ENCODE data around the gene ASIC2. TPM values are rescaled to one million over a fixed set of nuclear protein-coding genes. Genes with fewer than 3 reads are reported as not detected.

ASIC2 gene
- total RNA-seq, 1 experiment from 2014 or later = 4.1 TPM

DNA sequence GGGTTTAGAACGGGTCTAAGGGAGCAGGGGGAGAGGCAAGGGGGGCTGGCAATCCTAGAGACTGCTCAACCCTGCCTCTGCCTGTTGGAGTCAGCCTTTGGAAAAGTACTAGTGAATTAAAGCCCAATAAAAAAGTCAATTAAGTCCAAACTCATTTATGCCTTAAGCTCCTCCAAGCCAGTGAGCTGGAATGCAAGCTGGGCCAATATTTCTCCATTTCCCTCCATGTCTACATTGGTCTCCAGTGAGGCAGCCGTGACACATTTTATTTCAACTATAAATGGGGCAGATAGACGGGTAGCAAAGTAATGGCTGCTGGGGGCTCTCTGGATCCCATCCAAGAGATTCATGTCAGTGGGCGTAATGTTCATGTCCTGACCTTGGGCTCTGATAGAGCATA is 157.4 kb downstream of the ASIC2 start:
- Histone ChIP-seq H3K27ac (ENCODE audit: low read length) (no peak overlapping the region), H3K4me3 (ENCODE audit: low read depth in 2 of 2, low read length in 2 of 2) (no peak overlapping the region), H3K9me3 (ENCODE audit: control insufficient read depth, insufficient read depth, low read depth, low read length) (no peaks in the 10 kb centered on the region), H3K4me1 (ENCODE audit: control insufficient read depth, insufficient read depth, low read length) (no peaks in the 10 kb centered on the region), H3K27me3 (ENCODE audit: control insufficient read depth, insufficient read depth, low read length) (no peaks in the 10 kb centered on the region), H3K36me3 (ENCODE audit: control insufficient read depth, insufficient read depth, low read length) (no peaks in the 10 kb centered on the region)
- CTCF ChIA-PET = no interaction called here
- in situ Hi-C loops (cut with HindIII; ENCODE audit: low pct_unique_long_range_greater_than_20kb, low sequenced_read_pairs) = no loop called here
- no peak for DNase-seq (ENCODE audit: low read depth, low spot score)
- intact Hi-C loops (cut with micrococcal nuclease; ENCODE audit: unreplicated experiment) = no loop called here
- no TSS peak for BruUV-seq (replicated peaks)
- TF ChIP-seq, protein P1, sequence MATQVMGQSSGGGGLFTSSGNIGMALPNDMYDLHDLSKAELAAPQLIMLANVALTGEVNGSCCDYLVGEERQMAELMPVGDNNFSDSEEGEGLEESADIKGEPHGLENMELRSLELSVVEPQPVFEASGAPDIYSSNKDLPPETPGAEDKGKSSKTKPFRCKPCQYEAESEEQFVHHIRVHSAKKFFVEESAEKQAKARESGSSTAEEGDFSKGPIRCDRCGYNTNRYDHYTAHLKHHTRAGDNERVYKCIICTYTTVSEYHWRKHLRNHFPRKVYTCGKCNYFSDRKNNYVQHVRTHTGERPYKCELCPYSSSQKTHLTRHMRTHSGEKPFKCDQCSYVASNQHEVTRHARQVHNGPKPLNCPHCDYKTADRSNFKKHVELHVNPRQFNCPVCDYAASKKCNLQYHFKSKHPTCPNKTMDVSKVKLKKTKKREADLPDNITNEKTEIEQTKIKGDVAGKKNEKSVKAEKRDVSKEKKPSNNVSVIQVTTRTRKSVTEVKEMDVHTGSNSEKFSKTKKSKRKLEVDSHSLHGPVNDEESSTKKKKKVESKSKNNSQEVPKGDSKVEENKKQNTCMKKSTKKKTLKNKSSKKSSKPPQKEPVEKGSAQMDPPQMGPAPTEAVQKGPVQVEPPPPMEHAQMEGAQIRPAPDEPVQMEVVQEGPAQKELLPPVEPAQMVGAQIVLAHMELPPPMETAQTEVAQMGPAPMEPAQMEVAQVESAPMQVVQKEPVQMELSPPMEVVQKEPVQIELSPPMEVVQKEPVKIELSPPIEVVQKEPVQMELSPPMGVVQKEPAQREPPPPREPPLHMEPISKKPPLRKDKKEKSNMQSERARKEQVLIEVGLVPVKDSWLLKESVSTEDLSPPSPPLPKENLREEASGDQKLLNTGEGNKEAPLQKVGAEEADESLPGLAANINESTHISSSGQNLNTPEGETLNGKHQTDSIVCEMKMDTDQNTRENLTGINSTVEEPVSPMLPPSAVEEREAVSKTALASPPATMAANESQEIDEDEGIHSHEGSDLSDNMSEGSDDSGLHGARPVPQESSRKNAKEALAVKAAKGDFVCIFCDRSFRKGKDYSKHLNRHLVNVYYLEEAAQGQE (IDR thresholded peaks at IDR 0.05; ENCODE audit: insufficient read depth in 1 of 2, low read depth in 2 of 2, low read length in 1 of 2) = no peak
- no peak for TF ChIP-seq SIN3A (IDR thresholded peaks at IDR 0.05; ENCODE audit: borderline replicate concordance, insufficient read depth, low read depth, low read length)
- no peak for TF ChIP-seq TCF7L2 (IDR thresholded peaks at IDR 0.05; ENCODE audit: low read depth, low read length)
- TF ChIP-seq, protein P2, sequence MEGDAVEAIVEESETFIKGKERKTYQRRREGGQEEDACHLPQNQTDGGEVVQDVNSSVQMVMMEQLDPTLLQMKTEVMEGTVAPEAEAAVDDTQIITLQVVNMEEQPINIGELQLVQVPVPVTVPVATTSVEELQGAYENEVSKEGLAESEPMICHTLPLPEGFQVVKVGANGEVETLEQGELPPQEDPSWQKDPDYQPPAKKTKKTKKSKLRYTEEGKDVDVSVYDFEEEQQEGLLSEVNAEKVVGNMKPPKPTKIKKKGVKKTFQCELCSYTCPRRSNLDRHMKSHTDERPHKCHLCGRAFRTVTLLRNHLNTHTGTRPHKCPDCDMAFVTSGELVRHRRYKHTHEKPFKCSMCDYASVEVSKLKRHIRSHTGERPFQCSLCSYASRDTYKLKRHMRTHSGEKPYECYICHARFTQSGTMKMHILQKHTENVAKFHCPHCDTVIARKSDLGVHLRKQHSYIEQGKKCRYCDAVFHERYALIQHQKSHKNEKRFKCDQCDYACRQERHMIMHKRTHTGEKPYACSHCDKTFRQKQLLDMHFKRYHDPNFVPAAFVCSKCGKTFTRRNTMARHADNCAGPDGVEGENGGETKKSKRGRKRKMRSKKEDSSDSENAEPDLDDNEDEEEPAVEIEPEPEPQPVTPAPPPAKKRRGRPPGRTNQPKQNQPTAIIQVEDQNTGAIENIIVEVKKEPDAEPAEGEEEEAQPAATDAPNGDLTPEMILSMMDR (IDR thresholded peaks at IDR 0.05) = no peak
- TF ChIP-seq POLR2AphosphoS5 (IDR thresholded peaks at IDR 0.05; ENCODE audit: low read depth, low read length) = no peak
- POLR2A ChIA-PET = no interaction called here
- no peak for ATAC-seq

DNA sequence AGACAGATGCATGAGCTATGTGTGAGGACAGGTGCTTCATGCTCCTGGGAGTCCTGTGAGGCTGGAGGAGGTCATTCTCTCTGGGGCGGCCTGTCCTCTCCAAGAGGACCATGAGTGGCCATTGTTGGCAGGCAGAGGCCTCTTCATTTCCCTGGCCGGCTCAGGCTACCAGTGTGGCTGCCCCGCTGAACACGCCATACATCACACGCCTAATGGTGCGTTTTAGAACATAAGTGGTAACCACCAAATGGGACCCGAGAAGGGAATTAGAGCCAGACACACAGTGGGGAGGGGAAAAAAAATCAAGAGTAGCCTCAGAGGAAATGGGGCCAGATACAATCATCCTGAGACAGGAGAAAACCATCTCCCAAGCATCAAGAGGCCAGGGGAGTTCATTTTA is 161.5 kb downstream of the ASIC2 start:
- intact Hi-C loops (cut with micrococcal nuclease; ENCODE audit: unreplicated experiment) = no loop called here
- H3K9me3 ChIP-seq (ENCODE audit: control insufficient read depth, insufficient read depth, low read depth, low read length) = no peaks in the 10 kb centered on the region
- ATAC-seq (no peak), DNase-seq (ENCODE audit: low read depth, low spot score) (no peak)
- no peaks in the 10 kb centered on the region for H3K4me1 ChIP-seq (ENCODE audit: control insufficient read depth, insufficient read depth, low read length)
- no peaks in the 10 kb centered on the region for H3K36me3 ChIP-seq (ENCODE audit: control insufficient read depth, insufficient read depth, low read length)
- H3K4me3 ChIP-seq (ENCODE audit: low read depth in 2 of 2, low read length in 2 of 2) = no peak overlapping the region
- H3K27ac ChIP-seq (ENCODE audit: low read length) = no peak overlapping the region
- no peaks in the 10 kb centered on the region for H3K27me3 ChIP-seq (ENCODE audit: control insufficient read depth, insufficient read depth, low read length)
- BruUV-seq (replicated peaks) = no TSS peak
- in situ Hi-C loops (cut with HindIII; ENCODE audit: low pct_unique_long_range_greater_than_20kb, low sequenced_read_pairs) = no loop called here
- no peak for TF ChIP-seq TCF7L2 (IDR thresholded peaks at IDR 0.05; ENCODE audit: low read depth, low read length)
- TF ChIP-seq, protein P2 (IDR thresholded peaks at IDR 0.05) = no peak
- TF ChIP-seq, protein P1 (IDR thresholded peaks at IDR 0.05; ENCODE audit: insufficient read depth in 1 of 2, low read depth in 2 of 2, low read length in 1 of 2) = no peak
- no peak for TF ChIP-seq SIN3A (IDR thresholded peaks at IDR 0.05; ENCODE audit: borderline replicate concordance, insufficient read depth, low read depth, low read length)
- no peak for TF ChIP-seq POLR2AphosphoS5 (IDR thresholded peaks at IDR 0.05; ENCODE audit: low read depth, low read length)
- ChIA-PET CTCF (no interaction called here), POLR2A (no interaction called here)

All from Panc1 (cell line).